ENCODE data around the gene PDXP. TPM values are rescaled to one million over a fixed set of nuclear protein-coding genes. Genes with fewer than 3 reads are reported as not detected.

PDXP gene
- total and polyA plus RNA-seq, 9 of the 15 experiments (the other 6 are each of a cell fraction or from before 2014, with no cell fraction given): 7.9 to 54.2 (median 38.8) TPM

DNA sequence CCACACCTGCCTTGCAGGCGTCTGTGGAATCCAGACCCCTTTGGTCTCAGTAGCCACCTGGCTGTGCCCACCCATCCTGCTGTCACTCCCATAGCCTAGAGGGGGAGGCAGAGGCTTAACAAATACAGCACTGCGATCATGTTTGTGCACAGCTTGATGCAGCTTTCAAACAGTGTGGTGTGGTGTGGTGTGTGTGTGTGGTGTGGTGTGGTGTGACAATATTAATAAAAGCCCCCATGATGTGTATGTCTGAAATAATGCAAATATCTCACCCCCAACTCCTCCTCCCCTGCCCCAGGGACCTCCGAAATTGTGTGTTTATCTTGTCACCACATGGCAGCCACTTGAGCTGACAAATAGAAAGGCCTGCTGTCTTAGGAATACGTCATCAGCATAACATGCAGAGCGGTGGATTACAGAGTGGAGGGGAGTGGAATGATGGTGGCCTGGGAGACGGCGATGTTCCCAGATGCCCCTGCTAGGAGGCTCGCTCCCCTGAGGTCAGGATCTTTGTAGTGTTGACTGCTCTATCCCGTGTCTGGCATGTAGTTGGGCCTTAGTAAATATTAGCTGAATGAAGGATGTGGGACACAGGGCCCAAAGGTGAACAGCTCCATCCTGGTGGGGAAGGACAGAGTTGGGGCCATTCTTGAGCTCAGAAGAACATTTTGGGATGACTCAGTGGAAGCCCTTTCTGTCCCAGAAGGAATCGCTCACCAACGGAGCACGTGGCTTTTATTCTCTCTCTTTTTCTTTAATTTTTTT, 2.8 kb downstream of the PDXP start (continued):
- TF ChIP-seq, protein P1, sequence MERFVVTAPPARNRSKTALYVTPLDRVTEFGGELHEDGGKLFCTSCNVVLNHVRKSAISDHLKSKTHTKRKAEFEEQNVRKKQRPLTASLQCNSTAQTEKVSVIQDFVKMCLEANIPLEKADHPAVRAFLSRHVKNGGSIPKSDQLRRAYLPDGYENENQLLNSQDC (CRISPR knock-in tag; IDR thresholded peaks at IDR 0.05): no peak
- TF ChIP-seq JUN (IDR thresholded peaks at IDR 0.05; ENCODE audit: borderline replicate concordance, low read depth, low read length) (no peak), JUN (CRISPR knock-in tag; IDR thresholded peaks at IDR 0.05; ENCODE audit: borderline replicate concordance) (no peak), HMG20A (CRISPR knock-in tag; conservative IDR thresholded peaks at IDR 0.05) (no peak), TSC22D4 (tag; IDR thresholded peaks at IDR 0.05) (no peak), NR1H2 (CRISPR knock-in tag; IDR thresholded peaks at IDR 0.05) (no peak), C11orf30 (IDR thresholded peaks at IDR 0.05; ENCODE audit: low read depth) (peak; percentile 7; the same call in 1 of the 2 replicates), LCOR (CRISPR knock-in tag; IDR thresholded peaks at IDR 0.05) (no peak), HOXB6 (CRISPR knock-in tag; IDR thresholded peaks at IDR 0.05; ENCODE audit: borderline replicate concordance) (no peak), HLTF (IDR thresholded peaks at IDR 0.05) (no peak), CCAR2 (IDR thresholded peaks at IDR 0.05; ENCODE audit: low read depth, low read length) (no peak), HDAC1 (IDR thresholded peaks at IDR 0.05) (peak in 1 of 2 experiments; percentile 39; a peak in 1 of 4 replicates), NELFE (IDR thresholded peaks at IDR 0.05; ENCODE audit: insufficient read depth, insufficient read length) (no peak), ZNF124 (CRISPR knock-in tag; IDR thresholded peaks at IDR 0.05) (no peak), WHSC1 (IDR thresholded peaks at IDR 0.05; ENCODE audit: low read length) (no peak), CBX2 (IDR thresholded peaks at IDR 0.05; ENCODE audit: insufficient read depth, low read length, poor library complexity, severe bottlenecking) (no peak), ARNT (IDR thresholded peaks at IDR 0.05) (no peak), FOXJ2 (tag; IDR thresholded peaks at IDR 0.05) (no peak), ZNF232 (CRISPR knock-in tag; IDR thresholded peaks at IDR 0.05) (no peak), ZNF316 (IDR thresholded peaks at IDR 0.05) (peak; percentile 51; the same call in 1 of the 2 replicates), ZNF224 (CRISPR knock-in tag; IDR thresholded peaks at IDR 0.05) (no peak), ZNF764 (CRISPR knock-in tag; IDR thresholded peaks at IDR 0.05; ENCODE audit: low read depth) (no peak), ZBED1 (IDR thresholded peaks at IDR 0.05) (no peak), ZNF583 (CRISPR knock-in tag; IDR thresholded peaks at IDR 0.05) (no peak), HNRNPLL (IDR thresholded peaks at IDR 0.05; ENCODE audit: low read depth, low read length, poor library complexity, severe bottlenecking) (no peak)
- TF ChIP-seq, protein P2, sequence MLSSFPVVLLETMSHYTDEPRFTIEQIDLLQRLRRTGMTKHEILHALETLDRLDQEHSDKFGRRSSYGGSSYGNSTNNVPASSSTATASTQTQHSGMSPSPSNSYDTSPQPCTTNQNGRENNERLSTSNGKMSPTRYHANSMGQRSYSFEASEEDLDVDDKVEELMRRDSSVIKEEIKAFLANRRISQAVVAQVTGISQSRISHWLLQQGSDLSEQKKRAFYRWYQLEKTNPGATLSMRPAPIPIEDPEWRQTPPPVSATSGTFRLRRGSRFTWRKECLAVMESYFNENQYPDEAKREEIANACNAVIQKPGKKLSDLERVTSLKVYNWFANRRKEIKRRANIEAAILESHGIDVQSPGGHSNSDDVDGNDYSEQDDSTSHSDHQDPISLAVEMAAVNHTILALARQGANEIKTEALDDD (IDR thresholded peaks at IDR 0.05): no peak
- TF ChIP-seq, protein P3, sequence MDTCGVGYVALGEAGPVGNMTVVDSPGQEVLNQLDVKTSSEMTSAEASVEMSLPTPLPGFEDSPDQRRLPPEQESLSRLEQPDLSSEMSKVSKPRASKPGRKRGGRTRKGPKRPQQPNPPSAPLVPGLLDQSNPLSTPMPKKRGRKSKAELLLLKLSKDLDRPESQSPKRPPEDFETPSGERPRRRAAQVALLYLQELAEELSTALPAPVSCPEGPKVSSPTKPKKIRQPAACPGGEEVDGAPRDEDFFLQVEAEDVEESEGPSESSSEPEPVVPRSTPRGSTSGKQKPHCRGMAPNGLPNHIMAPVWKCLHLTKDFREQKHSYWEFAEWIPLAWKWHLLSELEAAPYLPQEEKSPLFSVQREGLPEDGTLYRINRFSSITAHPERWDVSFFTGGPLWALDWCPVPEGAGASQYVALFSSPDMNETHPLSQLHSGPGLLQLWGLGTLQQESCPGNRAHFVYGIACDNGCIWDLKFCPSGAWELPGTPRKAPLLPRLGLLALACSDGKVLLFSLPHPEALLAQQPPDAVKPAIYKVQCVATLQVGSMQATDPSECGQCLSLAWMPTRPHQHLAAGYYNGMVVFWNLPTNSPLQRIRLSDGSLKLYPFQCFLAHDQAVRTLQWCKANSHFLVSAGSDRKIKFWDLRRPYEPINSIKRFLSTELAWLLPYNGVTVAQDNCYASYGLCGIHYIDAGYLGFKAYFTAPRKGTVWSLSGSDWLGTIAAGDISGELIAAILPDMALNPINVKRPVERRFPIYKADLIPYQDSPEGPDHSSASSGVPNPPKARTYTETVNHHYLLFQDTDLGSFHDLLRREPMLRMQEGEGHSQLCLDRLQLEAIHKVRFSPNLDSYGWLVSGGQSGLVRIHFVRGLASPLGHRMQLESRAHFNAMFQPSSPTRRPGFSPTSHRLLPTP (IDR thresholded peaks at IDR 0.05; ENCODE audit: borderline replicate concordance, extremely low read depth, insufficient read length): no peak
